Stimulated activated CD4-positive, alpha-beta T cell treated with anti-CD3 and anti-CD28 coated beads, Interleukin-4, amount 100 ng/mL, for 24 hours (primary cell): ENCODE measurements around the gene GSK3B.

Experiments
- DNase-seq: peaks from one replicate; pipeline ENCODE4 v3.0.0-alpha.2; 2020

The GSK3B gene

DNA sequence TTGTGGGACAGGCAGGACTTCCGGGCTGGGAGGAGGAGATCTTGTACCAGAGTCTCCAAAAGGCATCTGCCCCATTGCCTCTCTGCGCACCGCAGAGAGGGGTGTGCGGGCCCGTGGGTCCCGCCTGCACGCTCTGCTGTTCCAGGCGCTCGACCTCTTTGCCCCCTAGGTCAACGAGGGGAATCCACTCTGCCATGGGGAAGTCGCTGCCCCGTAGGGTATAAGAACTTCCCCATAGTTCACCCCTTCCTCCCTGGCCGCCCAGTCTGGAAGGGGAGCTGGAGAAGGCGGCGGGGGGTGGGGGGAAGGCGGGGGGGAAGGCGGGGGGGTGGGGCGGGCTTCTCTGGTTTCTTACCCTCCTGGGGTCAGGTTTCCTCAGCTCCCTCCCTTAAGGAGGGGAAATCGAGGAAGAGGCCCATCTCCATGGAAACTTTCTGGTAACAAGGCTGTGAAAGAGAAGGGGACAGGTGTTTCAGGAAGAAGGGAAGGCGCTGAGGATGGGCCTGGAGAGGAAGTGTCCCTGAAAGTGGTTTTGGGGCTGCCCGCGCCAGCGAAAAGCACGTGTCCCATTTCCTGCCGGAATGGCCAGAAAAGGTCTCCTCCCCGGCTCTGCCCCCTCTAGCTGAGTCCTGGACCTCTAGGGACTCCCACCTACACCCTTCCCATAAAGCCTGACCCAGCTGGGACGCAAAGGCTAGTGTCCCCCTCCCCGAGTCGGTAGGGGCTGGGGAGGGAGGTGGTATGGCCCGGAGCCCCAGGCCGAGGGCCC is 284.8 kb downstream of the GSK3B start:
- no peak for DNase-seq

DNA sequence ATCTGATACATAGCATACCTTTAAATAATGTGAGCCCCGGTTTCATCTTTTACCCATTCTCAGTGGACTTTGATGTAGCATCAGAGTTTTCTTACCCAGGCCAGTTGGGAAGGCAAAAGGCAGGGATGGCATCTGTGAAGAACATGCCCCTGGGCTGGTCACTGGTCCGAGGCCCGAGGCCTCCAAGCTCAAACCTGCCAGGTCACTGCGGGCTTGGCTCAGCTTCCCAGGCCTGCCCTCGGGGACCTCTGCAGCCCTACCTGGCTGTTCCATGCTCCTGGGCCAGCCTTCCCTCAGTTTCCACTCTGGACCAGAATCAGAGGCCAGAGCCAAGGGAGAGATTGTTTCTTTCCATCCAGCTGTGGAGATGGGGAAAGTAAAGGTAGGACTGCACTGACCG is 285.4 kb downstream of the GSK3B start:
- no peak for DNase-seq

- no peak for DNase-seq
These were observed 286.0 kb downstream of the GSK3B start for GRCh38 chr3:119808244-119808643.

- no peak for DNase-seq
These were observed 293.4 kb downstream of the GSK3B start for GRCh38 chr3:119800844-119801243.

DNA sequence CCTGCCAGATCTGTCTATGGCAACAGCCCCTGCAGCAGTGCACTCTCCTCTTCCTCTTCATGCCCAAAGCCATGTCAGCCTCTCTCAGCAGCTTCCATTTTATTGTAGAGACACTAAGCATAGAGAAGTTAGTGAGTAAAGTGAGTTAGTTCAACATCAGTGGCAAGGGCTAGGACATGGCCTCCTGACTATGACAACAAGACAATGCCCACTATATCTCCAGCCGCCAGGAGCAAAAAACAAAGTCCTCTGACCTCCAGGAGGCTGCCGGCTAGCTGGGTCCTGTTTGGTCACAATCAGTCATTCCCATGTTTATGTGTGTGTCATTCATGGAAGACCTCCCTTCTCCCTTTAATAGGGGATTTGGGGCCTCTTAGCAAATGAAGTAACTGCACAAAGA is 297.5 kb downstream of the GSK3B start:
- DNase-seq, result no peak

GRCh38 chr3:119796368-119796767 is 297.9 kb downstream of the GSK3B start:
- DNase-seq, result no peak

DNA sequence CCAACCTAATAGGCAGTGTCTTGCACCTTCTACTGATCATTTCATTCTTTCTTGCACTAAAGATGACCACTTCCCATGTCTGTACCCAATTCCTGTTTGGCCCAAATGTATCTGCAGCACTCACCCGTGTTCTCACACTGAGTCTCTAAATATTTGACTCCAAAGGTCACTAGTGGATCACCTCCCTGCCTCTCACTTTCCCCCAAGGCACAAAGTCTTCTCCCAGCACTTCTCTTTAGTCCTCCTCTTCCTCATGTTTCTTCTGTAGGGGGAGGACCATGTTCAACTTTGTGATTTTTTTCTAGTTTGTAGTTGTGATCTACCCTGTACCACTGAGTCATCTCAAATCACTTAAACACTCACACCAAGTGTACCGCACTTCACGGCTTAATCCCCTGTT is 298.4 kb downstream of the GSK3B start:
- DNase-seq, result no peak

GRCh38 chr3:119794971-119795612 is 299.2 kb downstream of the GSK3B start:
- no peak for DNase-seq

DNA sequence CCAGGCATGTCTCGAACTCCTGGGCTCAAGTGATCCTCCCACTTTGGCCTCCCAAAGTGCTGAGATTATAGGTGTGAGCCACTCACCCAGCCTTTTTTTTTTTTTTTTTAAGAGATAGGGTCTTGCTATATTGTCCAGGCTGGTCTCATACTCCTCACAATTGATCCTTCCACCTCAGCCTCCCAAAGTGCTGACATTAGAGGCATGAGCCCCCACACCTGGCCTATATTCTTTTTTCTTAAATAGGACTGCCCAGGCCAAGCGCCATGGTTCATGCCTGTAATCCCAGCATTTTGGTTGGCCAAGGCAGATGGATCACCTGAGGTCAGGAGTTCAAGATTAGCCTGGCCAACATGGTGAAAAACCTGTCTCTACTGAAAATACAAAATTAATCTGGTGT is 299.8 kb downstream of the GSK3B start:
- DNase-seq, result no peak

DNA sequence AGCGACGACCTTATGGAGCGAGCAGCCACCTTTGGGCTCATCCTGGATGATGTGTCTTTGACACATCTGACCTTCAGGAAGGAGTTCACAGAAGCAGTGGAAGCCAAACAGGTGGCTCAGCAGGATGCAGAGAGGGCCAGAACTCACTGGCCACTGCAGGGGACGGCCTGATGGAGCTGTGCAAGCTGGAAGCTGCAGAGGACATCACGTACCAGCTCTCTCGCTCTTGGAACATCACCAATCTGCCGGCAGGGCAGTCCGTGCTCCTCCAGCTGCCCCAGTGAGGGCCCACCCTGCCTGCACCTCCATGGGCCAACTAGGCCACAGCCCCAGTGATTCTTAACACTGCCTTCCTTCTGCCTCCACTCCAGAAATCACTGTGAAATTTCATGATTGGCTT is 302.0 kb downstream of the GSK3B start:
- no peak for DNase-seq

GRCh38 chr3:119790369-119790768 is 303.9 kb downstream of the GSK3B start:
- DNase-seq, result no peak

GRCh38 chr3:119786409-119786808 is 307.8 kb downstream of the GSK3B start:
- DNase-seq, result no peak

- no peak for DNase-seq
These were observed 310.4 kb downstream of the GSK3B start for GRCh38 chr3:119783883-119784282.

DNA sequence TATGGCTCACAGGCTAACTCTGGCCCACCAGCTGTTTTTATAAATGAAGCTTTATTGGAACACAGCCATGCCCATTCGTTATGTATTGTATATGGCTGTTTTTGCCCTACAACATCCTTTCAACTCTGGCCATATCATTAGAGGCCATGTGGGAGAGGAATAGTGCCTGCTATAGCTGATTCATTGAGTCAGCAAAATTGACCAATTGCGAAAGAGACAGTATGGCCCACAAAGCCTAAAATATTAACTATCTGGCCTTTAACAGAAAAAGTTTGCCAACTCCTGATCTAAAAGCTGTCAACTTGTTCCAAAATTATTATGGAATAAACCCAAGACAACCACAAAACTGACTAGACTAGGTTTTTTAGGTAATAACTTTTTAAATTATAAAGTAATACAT is 311.0 kb downstream of the GSK3B start:
- DNase-seq, result no peak

DNA sequence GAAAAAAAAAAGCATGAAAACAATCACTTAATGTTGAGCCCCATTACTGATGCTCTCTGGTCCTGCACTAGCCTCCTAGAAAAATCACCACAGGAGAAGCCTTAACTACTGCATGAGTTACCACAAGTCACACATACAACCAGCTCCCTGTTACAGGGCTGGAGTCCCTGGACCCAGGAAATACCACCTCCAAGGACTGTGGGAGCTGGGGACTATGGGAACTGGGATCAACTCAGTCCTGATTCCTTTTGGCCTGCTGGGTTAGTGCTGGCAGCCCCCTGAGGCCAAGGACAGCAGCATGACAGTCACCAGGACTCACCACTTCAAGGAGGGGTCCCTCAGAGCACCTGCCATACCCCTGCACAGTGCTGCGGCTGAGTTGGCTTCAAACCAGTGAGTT is 311.8 kb downstream of the GSK3B start:
- DNase-seq, result no peak

- no peak for DNase-seq
These were observed 312.7 kb downstream of the GSK3B start, which contains the start of gene NR1I2 for GRCh38 chr3:119781330-119782198. NR1I2 (plus strand) TSS chr3:119782101.

DNA sequence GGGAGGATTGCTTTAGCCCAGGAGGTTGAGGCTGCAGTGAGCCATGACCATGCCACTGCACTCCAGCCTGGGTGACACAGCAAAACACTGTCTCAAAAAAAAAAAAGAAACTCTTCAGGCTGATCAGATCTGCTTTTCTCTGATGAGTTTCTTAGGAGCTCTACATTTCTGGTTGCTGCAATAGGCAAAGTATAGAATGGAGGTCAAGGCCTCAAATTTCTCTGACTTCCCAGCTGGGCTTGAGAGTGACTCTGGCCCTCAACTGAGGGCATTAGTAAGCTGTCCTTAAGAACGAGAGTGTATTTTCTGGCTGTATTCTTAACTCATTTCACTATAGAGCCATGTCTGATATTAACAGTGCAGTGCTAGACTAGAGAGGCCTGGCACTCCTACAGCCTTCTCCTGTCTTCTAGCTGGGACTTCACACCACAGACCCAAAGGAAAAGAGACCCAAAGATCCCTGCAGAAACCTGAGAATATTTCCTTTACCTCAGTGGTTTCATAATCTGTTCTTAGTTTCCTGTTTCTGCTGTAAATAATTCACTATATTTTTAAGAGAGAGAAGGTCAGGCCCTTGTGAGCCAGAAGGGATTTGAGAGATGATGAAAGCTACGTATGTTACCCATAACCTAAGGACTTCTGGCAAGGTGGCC is 314.4 kb downstream of the GSK3B start:
- no peak for DNase-seq

GRCh38 chr3:119778811-119779210 is 315.4 kb downstream of the GSK3B start:
- no peak for DNase-seq

GRCh38 chr3:119778176-119778575 is 316.1 kb downstream of the GSK3B start:
- no peak for DNase-seq

GRCh38 chr3:119776304-119776703 is 317.9 kb downstream of the GSK3B start:
- no peak for DNase-seq

DNA sequence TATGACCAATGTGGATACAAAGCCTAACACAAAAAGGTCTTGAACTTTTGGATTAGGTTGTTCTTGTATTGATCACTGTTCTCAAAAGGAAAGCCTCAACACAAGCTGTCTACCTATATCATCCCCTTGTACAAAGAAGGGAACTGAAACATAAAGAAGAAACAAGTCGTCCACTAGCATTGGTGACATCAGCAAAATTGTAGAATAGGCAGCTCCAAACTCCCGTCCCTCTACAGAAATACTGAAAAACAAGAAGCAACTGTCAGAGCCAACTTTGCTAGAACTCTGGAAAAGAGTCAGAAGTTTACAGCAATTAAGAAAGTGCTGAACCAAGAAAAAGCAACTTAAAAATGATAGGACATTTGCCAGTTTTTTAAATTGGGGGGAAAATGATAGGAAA is 319.8 kb downstream of the GSK3B start:
- DNase-seq, result no peak
